Stimulated activated CD4-positive, alpha-beta T cell treated with anti-CD3 and anti-CD28 coated beads, Interleukin-4, amount 100 ng/mL, for 1 hour (primary cell): ENCODE measurements around the gene ZNF611.
A peak's percentile ranks its signal among the peaks of the same experiment; 100 is the strongest.
"Not testable (repeated sequence)": the region's sequence is repeated elsewhere in the genome, so short reads cannot be mapped to it uniquely, and the experiment has no call there.

Experiments
- DNase-seq: peaks from one replicate; pipeline ENCODE4 v3.0.0-alpha.2; 2020

ZNF611 gene

GRCh38 chr19:52715902-52716301, 18.9 kb downstream of the ZNF611 start:
- DNase-seq, result not testable (repeated sequence)

GRCh38 chr19:52715330-52715729, 19.5 kb downstream of the ZNF611 start:
- DNase-seq, result not testable (repeated sequence)

- DNase-seq, result not testable (repeated sequence)
These were observed 21.8 kb downstream of the ZNF611 start for GRCh38 chr19:52713051-52713450.

GRCh38 chr19:52711661-52712060, 23.2 kb downstream of the ZNF611 start:
- not testable (repeated sequence) for DNase-seq

- DNase-seq, result no peak
These were observed 24.3 kb downstream of the ZNF611 start for GRCh38 chr19:52710538-52710937.

GRCh38 chr19:52705615-52706014, 29.2 kb downstream of the ZNF611 start:
- DNase-seq, result not testable (repeated sequence)

GRCh38 chr19:52703917-52704316, 30.9 kb downstream of the ZNF611 start:
- DNase-seq, result no peak

GRCh38 chr19:52700673-52701072, 34.2 kb downstream of the ZNF611 start:
- no peak for DNase-seq

GRCh38 chr19:52699555-52699954, 35.3 kb downstream of the ZNF611 start:
- not testable (repeated sequence) for DNase-seq

GRCh38 chr19:52695996-52696395, 38.8 kb downstream of the ZNF611 start:
- DNase-seq, result no peak

- no peak for DNase-seq
These were observed 39.9 kb downstream of the ZNF611 start for GRCh38 chr19:52694921-52695320.

- not testable (repeated sequence) for DNase-seq
These were observed 40.6 kb downstream of the ZNF611 start for GRCh38 chr19:52694281-52694680.

GRCh38 chr19:52692431-52693008, 42.3 kb downstream of the ZNF611 start:
- no peak for DNase-seq

GRCh38 chr19:52691737-52692136, 43.1 kb downstream of the ZNF611 start:
- DNase-seq, result no peak

GRCh38 chr19:52691215-52691610, 43.6 kb downstream of the ZNF611 start:
- no peak for DNase-seq

GRCh38 chr19:52690369-52691214, 44.3 kb downstream of the ZNF611 start:
- DNase-seq, result peak; percentile 92

GRCh38 chr19:52689843-52690368, 44.9 kb downstream of the ZNF611 start:
- peak; percentile 39 for DNase-seq

GRCh38 chr19:52688925-52689796, 45.7 kb downstream of the ZNF611 start:
- DNase-seq, result not testable (repeated sequence)

GRCh38 chr19:52688335-52688734, 46.5 kb downstream of the ZNF611 start:
- no peak for DNase-seq

- no peak for DNase-seq
These were observed 47.2 kb downstream of the ZNF611 start for GRCh38 chr19:52687684-52688083.

- no peak for DNase-seq
These were observed 49.0 kb downstream of the ZNF611 start for GRCh38 chr19:52685811-52686210.

- DNase-seq, result not testable (repeated sequence)
These were observed 53.6 kb downstream of the ZNF611 start for GRCh38 chr19:52681216-52681615.

GRCh38 chr19:52679598-52679997, 55.2 kb downstream of the ZNF611 start:
- no peak for DNase-seq
